GM11168 (cell line): ENCODE data around the gene SIX2.

Source experiments
- in situ Hi-C: fragments of 300-500 bp; cut with MboI; formaldehyde crosslinking; loops from one replicate; pipeline ENCODE4 v1.12.0; 2022; ENCODE audit warnings: low sequenced_read_pairs; ENCODE audit not compliant: unreplicated experiment

Gene SIX2

GRCh38 chr2:45003579-45004551 lies 5.4 kb downstream of the SIX2 start:
- in situ Hi-C loops = no loop called here

GRCh38 chr2:45002686-45003085 lies 6.6 kb downstream of the SIX2 start:
- in situ Hi-C loops = no loop called here

DNA sequence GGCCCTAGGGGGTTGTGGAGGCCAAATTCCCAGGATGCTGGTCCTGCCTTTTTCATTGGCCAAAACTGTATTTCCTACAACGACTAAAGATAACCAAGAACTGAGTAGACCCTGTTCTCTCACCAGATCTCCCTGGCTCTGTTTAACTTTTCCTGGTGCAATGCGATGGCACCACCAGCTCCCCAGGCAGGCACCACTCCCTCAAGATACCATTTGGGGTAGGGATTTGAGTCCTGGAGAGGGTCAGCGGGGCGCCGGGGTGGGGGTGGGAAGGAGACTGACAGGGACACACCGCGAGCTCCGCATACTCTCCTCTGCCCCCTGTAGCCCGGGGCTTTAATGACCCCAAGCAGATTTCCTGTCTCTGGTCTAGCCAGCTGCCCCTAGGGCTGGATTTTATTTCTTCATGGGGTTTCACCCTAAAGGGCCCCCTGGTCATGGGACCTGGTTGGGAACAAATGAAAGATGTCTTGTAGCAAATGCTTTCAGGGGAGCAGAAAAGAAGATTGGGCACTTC lies 7.3 kb downstream of the SIX2 start:
- in situ Hi-C loops = no loop called here

DNA sequence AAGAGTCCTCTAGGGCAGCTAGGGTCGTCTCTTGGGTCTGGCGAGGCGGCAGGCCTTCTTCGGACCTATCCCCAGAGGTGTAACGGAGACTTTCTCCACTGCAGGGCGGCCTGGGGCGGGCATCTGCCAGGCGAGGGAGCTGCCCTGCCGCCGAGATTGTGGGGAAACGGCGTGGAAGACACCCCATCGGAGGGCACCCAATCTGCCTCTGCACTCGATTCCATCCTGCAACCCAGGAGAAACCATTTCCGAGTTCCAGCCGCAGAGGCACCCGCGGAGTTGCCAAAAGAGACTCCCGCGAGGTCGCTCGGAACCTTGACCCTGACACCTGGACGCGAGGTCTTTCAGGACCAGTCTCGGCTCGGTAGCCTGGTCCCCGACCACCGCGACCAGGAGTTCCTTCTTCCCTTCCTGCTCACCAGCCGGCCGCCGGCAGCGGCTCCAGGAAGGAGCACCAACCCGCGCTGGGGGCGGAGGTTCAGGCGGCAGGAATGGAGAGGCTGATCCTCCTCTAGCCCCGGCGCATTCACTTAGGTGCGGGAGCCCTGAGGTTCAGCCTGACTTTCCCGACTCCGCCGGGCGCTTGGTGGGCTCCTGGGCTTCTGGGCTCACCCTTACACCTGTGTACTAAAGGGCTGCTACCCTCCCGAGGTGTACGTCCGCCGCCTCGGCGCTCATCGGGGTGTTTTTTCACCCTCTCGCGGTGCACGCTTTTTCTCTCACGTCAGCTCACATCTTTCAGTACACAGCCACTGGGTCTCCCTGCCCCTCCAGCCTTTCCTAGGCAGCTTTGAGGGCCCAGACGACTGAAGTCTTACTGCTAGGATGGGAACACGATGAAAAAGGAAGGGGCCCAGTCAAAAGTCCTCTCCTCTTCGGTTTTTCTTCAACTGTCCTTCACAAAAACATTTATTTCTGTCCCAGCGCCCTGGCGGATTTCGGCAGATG lies 8.1 kb downstream of the SIX2 start:
- in situ Hi-C loops = no loop called here

- in situ Hi-C loops = no loop called here
These were observed 8.8 kb downstream of the SIX2 start for GRCh38 chr2:45000341-45000901.

DNA sequence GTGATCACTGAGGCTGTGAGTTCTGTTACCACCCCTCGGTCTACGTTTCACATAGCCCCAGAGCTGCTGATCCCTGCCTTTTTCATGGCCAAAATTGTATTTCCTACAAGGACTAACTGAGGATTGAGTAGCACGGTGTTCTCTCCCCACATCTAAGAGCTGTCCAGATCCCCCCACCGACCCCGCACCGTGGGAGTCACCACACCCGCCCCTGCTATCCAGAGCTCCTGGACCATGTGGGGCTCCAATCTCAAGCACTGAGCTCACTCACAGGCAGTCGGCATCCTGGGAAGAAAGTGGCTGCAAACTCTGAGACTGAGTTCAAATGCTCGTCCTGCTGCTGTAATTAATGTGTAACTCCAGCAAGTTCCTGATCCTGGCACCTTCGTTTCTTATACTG lies 9.7 kb downstream of the SIX2 start:
- in situ Hi-C loops = no loop called here

DNA sequence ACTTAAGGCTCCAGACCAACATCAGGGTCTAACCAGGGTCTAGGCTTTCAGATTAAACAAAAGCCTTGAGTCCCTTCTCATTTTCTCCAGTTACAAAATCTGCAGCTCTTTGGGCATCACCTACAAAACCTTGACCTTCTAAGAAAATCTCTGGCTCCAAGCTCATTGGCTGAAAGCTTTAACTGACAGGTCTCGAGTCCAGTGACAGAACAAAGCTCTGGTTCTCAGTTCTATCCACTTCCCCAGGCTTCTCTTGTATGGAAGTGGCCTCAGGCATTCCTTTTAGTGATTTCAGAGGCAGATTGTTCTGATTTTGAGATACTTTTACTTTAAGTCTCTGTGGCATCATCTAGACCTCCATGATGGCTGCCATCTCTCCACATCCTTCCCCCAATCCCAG lies 11.3 kb downstream of the SIX2 start:
- in situ Hi-C loops = no loop called here

- in situ Hi-C loops = no loop called here
These were observed 12.9 kb downstream of the SIX2 start for GRCh38 chr2:44996356-44996755.

DNA sequence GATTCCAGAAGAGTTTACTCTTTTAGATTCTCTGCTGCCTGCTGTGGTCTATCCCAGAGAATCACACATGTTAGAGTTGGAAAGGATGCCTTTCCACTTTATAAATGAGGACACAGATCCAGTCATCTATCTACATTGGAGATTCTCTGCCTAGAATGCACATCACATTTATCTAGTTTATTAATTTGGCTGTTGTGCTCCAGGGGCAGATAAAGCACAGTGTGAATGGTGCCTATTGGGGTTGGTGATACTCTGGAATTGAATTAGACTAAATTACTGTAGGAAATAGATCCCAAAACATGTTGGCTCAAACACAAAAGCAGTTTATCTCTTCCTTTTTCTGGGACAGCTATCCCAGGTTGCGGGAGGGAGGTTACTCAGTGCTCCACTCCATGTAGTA lies 14.9 kb downstream of the SIX2 start:
- in situ Hi-C loops = no loop called here

DNA sequence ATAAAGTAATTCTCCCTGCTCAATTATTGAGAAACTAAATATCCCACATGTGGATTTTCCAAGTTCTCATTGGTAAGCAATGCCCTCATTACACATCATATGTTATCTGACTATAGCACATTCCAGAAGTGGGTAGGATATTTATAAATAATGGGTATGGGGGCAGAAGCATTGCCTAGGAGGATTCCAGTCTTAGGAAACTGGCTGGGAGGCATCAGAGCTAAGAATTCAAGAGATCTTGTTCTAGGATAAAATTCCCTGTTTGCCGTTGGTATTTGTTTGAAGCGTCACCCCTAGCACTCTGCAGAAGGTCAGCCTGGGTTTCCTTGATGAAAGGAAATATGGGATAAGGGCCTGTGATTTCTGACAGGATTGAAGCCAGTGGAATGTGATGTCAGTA lies 20.1 kb downstream of the SIX2 start:
- in situ Hi-C loops = loop anchor here (5.0 kb wide), 1 partner anchor 498 kb away; no protein-coding TSS in a partner anchor

GRCh38 chr2:44983836-44984604 lies 25.2 kb downstream of the SIX2 start:
- in situ Hi-C loops = no loop called here

- in situ Hi-C loops = no loop called here
These were observed 27.5 kb downstream of the SIX2 start for GRCh38 chr2:44981714-44982108.

DNA sequence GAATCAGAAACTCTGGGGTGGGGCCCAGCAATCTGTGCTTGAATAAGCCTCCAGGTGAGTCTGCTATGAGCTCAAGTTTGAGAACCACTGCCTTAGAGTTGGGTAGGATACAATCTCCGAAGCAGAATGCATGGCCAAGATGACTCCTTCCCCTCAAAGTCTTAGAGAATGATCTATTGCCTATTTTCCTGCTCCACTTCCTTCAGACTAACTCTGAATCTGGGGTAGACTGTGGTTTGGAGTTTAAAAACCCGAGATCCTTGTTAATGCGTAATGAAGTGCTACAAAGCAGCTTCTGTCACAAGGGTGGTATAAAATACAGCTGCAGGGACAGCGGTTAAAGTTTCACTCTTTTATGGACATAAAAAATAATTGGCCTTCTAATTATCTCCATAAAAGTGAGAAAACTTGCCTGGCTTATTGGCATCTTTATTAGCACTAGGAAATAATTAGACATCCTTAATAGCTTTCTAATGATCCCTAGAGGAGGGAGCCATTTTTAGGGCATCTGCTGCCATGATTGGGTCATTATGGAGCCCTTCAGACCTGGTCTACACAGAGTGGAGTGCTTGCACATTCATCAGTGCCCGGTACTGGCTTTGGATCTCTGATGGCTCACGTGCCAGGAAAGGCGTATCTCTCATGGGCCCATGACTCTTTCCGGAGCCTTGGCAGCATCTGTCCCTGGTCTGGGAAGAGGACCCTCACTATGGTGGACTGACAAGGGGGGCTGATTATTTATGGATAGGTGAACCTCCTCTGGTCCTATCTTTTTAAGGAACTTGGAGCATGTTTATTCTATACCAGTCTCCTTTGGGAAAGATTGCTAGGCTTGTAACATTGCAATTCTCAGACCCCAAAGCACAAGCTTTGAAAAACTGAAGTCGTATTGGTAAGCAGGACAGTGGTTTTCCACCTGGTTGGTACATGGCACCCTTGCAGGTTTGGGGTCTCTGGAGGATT lies 28.2 kb downstream of the SIX2 start:
- in situ Hi-C loops = no loop called here

- in situ Hi-C loops = no loop called here
These were observed 29.7 kb downstream of the SIX2 start for GRCh38 chr2:44979581-44979980.

DNA sequence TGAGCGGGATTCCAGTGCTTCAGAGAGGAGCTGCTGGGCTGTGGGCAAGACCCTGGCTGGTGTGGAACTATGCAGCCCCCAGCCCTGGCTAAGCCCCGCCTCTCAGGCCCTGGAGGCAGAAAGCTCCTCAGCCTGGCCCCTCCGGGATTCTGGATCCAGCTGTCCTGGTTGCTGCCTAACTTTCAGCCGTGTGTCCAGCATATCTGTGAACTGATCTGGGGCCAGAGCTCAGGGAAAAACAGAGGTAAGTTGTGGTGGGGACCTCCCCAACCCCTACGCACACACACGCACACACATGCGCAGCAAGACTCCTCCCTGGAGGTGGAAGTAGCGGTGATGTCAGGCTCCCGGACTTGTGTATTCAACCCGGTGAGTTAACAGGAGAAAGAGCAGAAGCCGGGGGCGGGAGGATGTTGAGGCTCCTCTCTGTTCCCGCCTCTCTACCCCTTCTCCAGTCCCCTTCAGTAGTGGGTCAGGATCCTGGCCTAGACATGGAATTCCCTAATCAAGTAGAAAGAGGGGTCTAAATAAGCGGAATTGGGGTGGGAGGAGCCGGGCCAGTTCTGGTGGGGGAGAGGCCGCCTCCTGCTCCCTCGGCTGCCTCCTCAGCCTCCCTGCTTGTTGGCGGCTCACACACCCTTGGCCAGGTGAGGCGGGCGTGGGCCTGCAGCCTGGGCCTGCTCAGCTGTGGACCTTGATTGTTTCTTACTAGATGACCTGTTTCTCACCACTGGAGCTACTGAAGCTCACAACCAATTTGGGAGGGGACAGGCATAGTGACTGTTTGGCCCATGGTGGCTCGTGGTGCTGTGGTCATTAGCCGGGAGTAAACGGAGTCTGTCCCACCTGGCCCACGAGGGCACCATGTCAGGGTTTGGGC lies 33.4 kb downstream of the SIX2 start:
- in situ Hi-C loops = no loop called here

DNA sequence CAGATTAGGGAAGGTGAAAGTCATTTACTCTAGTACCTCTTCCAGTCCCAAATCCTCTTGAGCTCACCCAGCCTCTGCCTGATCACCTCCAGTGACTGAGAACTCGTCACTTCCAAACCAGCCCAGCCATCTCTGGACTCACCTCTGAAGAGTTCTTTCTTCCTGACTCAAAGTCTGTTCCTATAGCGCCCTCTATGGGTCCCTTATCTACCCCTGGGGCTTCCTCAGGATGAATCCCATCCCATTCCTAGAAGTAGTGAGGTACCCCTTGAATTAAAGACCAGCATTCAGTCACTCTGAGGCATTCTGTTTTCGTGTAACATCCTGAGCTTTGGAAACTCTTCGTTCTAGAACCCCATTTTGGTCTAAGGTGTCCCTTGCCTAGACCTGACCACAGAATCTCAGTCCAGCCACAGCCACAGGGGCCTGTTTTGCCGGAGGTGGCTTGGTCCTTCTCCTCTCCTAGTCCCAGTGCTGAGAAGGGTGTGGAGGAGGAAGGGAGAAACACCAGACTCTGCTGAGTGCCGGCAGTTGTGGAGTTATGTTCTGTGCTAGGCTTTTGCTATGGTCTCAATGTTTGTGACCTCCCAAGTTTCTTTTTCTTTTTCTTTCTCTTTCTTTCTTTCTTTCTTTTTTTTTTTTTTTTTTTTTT lies 35.1 kb downstream of the SIX2 start:
- in situ Hi-C loops = no loop called here
